NT2/D1 (cell line): Measurements from ENCODE around the gene MAGEB5.

Experiments used
- SUZ12 ChIP-seq: IDR thresholded peaks from 2 replicates; pipeline ENCODE4 v1.6.1; 2011; ENCODE audit not compliant: insufficient read length, insufficient read depth; ENCODE audit errors: extremely low read depth
- YY1 ChIP-seq: IDR thresholded peaks from 2 replicates; pipeline ENCODE4 v1.6.1; 2011; ENCODE audit not compliant: insufficient read length, insufficient read depth
- ZNF274 ChIP-seq: IDR thresholded peaks from 2 replicates; pipeline ENCODE4 v1.6.1; 2011; ENCODE audit warnings: mild to moderate bottlenecking, low read depth, low read length

DNA sequence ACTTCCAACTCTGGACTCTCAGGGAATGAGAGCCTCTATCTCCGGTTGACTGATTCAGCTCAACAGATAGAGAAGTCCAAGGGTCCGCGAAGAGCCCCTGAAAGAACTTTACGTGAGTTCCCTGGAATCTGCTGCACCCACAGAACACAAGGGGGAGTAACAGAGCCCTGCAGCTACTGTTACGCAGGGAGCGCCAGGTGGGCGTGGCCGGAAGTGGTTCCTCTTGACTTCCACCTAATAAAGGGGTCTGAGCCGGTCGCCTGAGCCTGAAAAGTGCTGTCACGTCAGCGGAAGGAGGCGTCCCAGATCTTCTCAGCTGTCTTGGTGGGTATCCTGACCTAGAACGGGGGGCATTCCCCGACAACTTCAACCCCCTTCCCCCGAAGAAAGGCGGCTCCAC, 23.8 kb upstream of the MAGEB5 start, which contains the start of gene MAGEB6:
- TF ChIP-seq SUZ12 (no peak), YY1 (no peak), ZNF274 (no peak)
